Measurements from ENCODE around the gene F2RL3. TPM values are rescaled to one million over a fixed set of nuclear protein-coding genes. Genes with fewer than 3 reads are reported as not detected.

Gene F2RL3
- total RNA-seq, 2 donors from 2014 or later = 1.2 to 4.6 TPM

Other genes starting within 250 kb of the F2RL3 start
- 10 to 100 TPM; 42.4 to 61.8 TPM for gene SMIM7, start 228.9 kb upstream of the F2RL3 start, total RNA-seq
- 1 to 10 TPM; 1.9 to 3.5 TPM for gene TMEM38A, start 227.9 kb upstream of the F2RL3 start, total RNA-seq
- gene NWD1, start 169.2 kb upstream of the F2RL3 start, total RNA-seq = under 1 TPM; 0.05 TPM
- gene SIN3B, start 59.6 kb upstream of the F2RL3 start, total RNA-seq = 10 to 100 TPM; 34.6 to 36.5 TPM
- gene CPAMD8, start 137.8 kb downstream of the F2RL3 start, total RNA-seq = 1 to 10 TPM; 6.2 to 6.3 TPM
- 1 to 10 TPM; 4.2 to 4.8 TPM for gene HAUS8, start 186.5 kb downstream of the F2RL3 start, total RNA-seq
- 100 to 1,000 TPM; 103 to 106 TPM for gene MYO9B, start 186.8 kb downstream of the F2RL3 start, total RNA-seq